Measurements from ENCODE around the gene VGF.
A peak's percentile ranks its signal among the peaks of the same experiment; 100 is the strongest.

The VGF gene

DNA sequence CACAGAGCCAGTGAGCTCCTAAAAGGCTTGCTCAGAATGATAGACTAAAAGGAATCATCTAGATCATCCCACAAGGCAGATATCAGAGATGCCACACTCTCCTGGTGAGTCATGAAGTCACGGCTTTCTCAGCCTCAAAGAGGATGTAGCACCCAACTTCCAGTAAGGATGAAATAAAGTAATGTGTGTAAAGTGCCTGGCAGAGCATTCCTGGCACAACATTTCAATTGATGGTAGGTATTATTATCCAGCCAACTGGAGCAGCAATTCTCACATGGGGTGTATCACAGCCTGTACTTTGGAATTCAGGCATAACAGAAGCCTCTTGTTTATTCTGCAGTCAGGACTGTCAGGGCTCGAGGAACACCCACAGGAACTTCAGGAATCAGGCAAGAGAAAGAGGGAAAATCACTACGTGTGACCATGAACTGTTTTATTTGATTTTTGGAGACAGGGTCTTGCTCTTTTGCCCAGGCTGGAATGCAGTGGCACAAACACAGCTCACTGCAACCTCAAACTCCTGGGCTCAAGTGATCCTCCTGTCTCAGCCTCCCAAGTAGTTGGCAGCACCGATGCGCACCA, 20.0 kb upstream of the VGF start:
- no peak for DNase-seq

DNA sequence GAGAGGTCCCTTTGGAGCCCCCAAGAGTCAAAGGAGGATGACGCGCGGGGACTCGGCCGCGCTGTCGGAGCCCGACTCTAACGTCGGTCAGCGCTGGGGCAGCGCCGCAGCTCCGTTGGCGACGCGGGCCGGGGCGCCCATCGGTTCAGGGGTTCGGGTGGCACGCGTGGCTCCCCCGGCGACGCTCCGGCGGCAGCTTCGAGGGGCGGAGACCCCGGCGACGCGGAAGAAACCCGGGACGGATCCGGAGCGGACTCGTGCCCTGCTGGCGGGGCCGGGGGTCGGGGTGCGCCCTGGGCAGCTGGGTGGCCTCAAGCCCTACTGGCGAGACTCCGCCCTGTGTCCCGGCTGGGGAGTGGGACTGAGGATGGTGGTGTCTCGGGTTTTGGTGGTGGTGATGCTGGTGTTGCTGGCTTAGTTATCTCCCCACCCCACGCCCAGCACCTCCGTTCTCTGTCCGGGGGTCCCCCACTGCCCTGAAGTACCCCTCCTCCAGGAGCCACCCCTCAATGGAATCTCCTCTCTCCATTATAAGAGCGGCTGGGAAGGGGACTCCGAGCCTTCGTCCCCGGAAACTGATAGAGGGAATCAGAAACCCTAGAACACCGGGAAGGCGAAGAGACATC, 14.9 kb upstream of the VGF start, which contains the start of gene NAT16:
NAT16 (minus strand) TSS at position 164 of the 626 bp plus-strand sequence. CDS start 5,486 bp downstream, outside the sequence.
- no peak for DNase-seq

DNA sequence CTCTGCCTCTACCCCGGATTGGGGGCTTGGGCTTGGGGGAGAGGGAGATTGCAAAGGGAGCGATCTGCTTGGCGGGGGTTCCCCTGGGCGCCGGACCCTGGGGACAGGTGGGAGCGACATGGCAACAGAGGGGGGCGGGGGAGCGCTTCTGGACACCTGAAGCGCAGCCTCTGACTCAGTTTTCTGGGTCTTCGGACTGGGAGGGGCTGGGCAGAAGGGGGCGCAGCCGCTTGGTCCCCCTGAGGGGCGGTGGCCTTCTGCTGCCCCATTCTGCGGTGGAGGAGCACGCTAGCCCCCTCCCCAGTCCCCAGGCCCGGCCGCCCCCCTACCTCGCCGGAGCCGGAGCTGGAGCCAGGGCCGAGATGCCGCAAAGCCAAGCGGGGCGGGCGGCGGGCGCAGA, 14.3 kb upstream of the VGF start:
- no peak for DNase-seq

DNA sequence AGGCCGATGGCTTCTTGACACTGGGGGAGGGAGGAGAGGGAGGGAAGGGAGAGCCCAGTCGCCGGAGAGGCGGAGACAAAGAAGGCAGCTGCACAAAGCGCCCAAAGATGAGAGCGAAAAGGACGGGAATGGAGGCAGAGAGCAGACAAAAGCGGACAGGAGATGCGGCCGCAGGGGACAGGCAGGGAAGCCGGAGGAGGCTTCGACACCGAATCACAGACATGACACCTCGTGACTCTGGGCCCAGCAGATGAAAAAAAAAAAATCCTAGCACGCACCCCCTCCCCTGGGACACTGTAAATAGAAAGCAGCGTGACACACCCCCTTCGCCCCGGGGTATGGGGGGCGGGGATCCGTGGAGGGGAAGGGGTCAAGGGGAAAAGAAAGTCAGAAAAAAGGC, 13.7 kb upstream of the VGF start:
- no peak for DNase-seq

DNA sequence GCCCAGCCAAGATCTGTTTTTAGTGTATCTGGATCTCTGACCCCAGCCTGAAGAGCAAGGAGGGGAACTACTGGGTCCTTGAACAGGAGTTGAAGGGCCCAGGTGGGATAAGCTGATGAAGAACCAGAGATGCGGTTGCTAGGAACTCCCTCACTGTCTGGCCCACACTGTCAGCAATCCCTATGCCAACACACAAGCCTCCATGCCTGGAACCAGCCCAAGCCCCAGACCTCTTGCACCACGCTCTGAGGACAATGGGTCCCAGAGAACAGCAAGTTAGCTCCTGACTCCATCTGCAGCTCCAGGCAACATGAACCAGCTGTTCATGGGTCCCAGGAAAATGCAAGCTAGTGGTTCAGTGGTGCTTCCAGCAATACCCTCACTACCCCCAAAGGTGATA, 12.3 kb upstream of the VGF start:
- no peak for DNase-seq

DNA sequence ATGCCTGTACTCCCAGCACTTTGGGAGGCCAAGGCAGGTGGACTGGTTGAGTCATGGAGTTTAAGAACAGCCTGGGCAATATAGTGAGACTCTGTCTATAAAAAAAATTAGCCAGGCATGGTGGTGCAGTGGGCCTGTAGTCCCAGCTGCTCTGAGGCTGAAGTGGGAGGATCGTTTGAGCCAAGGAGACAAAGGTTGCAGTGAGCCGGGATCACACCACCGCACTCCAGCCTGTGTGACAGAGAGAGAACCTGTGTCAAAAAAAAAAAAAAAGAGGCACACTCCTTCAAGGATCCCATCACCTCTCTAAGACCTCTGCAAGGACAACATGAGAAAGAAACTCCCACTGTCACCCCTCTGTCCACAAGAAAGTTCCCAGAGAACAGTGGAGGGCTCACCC, 10.3 kb upstream of the VGF start:
- DNase-seq: no peak

DNA sequence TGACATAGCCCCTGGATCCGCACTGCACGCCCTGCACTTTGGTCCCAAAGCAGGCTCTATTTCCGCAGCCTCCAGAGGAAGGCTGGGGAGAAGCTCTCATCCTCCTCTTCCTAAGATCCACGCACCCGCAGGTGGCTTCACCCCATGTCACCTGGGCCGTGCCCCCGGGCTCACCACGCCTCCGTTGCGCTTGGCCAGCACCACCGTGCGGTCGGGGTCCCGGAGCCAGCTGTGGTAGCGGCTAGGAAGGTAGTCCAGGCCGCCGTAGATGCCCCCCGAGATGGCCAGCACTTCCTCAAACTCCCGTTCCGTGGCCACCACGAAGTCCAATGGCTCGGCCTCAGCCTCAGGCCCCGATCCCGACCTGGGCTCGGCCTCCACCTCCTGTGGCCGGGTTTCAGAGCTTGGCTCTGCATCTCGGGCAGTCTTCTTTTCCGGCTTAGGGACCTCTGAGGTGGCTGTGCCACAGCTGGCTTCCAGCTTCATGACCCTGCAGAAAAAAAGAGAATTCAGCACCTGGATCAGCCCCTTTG, 9.0 kb upstream of the VGF start:
- DNase-seq: no peak

DNA sequence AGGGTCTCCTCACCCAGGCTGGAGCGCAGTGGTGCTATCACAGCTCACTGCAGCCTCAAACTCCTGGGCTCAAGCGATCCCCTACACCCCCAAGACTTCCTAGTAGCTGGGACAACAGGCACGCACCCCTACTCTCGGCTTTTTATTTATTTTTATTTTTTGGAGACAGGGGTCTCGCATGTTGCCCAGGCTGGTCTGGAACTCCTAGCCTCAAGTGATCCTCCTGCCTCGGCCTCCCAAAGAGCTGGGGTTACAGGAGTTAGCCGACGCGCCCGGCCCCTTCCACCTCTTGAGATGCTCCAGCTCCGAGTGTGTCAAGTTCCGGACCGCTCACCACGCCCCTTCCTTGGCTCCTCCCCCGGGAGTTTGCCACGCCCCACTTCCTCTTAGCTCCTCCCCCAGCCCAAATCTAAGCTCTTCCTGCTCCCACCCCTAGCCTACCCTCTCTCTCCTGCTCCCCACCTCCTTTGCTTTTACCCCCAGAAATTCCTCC, 8.4 kb upstream of the VGF start:
- peak; percentile 58 for DNase-seq

DNA sequence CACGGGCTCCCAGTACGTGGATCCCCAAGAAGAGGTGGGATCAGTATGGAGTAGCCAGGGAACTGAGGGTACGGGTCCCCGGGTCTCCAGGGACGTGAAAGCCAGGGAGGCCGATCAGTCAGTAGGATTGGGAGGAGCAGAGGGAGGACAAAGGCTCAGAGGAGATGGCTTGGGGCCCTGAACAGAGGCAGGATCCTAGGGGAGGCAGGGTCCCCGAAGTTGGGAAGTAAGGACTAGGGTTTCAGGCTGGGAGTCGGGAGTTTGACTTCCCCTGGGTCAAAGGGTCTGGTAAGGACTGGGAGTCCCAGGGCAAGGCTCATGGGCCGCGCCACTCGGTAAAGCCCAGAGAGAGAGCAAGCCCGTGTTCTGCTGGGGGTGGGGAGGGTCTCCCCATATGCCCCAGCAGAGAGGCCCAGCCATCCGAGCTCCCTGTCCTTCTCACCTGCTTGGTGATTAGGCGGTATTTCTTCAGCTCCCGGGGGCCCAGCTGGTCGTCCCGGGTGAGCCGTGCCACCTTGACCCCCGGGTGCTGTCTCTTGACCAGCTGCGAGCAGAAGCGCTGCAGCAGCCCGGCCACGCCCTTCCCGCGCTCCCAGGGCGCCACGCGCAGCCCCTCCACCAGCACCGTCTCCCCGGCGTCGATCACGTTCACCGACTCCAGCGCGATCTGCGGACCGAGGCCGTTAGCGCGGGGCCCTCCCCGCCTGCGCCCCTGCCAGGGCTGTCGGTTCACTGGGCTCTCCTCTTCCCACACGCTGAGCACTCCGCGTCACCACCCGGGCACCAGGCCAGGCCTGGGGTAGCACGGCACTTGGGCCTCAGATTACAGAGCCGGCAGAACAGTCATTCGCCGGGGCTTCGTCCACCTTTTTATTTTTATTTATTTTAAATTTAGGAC, 7.7 kb upstream of the VGF start:
- peak; percentile 24 for DNase-seq

DNA sequence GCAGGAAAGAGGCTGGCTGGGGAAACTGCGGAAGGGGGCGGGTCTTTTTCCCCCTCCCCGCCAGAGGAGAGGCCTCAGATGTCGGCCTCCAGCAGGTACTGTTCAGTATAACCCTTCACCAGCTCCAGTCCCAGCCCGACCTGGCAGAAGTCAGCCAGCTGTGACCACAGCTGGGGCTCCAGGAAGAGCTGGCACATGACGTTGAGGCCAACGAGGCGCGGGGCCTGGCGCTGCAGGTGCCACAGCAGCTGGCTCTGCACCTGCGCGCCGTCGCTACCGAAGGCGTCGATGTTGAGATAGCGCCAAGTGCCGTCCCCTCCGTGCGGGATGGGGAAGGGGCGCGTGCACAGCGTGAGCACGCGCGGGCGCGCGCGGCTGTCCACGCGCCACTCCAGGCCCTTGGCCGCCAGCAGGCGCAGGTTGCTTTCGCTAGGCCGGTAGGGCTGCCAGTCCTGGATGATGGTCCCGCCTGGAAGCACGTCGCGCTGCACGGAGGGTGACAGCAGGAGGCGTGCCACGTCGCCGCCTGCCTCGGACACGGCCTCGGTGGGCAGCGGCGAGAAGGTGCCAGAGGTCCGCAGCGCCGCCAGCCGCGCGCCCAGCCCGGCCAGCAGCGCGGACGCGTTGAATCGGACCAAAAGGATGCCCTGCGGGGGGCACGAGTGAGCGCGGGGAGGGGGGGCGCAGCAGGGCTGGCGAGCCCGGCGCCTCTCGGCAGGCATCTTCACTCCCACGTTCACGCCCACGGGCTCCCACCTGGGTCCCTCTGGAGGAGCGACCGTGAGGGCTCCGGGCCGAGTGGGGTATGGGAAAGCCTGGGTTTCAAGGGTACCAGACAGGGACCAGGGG, 6.9 kb upstream of the VGF start:
- no peak for DNase-seq

DNA sequence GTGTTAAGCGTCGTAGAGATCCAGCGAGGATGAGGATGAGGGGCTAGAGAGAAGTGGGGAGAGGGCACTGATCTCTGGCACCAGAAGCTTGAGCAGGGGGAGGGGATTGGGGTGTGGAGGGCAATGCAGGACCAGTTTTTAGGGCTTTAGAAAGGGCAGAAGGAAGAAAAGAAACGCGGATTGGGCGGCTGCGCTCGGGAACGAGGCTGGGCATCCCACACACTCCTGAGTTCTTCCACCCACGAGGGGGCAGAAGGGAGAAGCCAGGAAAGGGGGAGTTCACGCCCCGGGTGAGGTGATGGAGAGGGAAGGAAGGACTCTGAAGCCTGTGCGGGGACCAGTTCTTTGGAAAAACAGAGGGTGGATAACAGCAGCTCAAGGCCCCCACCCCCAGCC, 6.1 kb upstream of the VGF start:
- DNase-seq: no peak

DNA sequence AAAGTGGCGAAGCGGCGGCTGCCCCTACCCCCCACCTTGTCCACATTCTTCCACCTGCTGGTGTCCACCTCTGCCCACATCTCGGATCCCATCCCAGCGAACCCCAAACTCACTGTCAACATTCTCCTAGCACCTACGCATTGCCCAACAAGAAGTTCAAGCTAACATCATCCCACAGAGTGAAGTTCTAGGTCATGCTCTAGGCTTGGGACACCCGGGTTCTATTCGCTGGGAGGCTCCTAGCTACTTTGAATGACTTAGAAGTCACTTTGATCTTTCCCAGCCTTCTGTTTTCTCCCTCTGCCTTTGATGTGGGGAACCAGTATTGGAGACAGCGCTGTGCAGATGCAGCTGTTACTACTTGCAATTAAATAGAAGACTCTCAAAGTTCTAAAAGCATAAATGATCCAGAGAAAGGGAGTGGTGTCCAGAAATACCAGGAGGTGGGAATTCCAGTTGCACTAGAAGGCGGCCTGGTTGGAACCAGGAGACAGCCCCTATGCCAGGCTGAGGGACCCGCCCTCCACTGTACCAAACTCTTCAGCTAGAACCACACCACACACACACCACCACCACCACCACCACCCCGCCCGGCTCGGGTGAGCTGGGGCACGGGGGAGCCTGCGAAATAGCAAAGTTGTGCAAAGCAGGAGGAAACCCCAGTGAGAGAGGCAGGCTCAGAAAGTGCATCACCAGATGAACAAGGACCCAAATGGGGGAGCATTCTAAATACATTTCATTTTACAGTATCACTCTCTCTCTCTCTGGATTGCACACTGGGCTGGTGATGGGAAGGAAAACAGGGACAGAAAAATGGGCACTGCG, 5.5 kb upstream of the VGF start:
- DNase-seq: no peak

DNA sequence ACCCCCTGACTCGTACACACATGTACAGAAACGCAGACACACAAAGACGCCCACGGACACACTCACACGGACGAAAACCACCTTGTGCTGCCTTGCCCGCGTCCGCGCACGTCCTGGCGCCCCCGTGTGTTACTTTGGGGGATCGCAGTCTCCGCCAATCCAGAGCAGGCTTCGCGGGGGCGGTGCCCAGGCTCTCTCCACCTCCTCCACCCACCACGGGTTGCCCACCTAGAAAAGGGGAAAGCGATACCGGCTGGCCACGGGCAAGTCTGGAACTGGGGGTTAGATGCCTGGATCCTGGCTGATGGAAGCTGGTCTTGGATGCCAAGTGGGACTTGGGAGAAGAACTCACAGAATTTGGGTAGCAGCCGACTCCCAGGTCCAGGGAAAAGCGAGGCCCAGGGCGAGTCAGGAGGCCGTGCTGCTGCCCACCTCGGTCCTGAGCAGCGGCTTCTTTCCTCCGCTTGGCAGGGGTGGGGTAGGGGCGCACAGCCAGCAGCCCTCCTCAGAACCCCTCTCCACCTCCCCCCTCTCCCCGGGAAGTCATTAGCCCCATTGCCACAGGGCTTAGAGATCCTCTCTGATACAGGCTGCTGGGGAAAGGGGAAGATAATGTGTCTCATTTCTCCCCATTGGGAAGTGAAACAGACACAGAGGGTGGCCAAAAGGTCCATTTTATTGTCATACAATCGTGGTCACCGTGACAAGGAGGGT, 4.6 kb upstream of the VGF start:
- peak; percentile 85 for DNase-seq

DNA sequence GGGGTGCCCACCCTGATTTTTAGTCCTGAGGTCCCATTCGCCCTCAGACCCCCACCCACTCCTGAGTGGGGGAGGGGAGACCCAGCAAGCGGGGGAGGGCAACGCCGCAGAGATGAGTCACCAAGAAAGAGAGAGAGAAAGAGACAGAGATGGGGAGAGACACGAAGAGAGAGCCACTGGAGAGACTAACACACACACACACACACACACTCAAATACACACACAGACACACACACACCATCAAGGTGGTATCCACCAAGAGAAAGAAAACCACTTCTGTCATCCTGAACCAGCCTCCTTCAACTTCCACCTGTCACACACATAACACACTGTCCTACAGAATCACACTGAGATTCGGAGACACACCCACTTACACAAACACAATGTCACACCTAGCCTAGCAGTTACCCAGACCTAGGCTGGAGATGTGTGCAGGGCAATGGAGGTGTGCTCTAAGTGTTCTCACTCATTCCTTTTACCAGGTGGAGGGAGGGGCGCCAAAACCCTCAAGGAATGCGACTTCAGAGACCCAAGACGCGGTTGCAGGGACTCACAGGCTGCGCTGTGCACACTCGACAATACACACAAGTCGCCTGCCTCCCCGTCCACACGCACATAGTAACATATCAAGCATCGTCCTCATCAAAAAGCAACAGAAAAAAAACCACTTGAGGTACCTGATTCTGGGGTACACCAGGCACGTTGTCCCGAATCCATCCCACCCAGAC, 3.9 kb upstream of the VGF start:
- DNase-seq: no peak

DNA sequence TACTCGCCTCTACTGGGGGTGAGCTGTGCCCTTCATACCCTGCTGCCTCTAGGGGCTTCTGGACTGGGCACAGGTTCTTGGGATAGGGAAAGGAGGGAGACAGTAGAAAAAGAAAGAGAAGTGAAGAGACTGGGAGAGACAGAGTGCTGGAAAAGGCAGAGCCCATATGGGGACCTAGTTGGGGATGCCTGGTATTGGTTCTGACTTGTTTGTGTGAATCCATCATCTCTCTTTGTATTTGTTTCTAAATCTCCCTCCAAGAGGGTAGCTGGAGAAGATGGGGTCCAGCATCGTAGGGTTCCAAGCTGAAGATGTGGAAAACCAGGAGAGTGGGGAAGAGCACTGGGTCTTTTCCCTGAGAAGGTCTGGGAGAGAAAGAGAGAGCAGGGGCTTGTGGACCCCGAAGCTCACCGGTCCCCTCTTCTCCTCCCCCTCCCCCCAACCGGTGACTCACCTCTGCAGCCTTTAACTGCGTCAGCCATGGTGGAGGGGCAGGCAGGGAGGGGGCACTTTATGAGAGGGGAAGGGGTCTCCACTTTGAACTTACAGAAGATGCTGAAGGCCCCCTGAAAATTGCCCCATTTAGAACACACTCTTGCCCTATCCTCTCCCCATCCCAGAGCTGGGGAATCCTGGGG, 3.2 kb upstream of the VGF start:
- DNase-seq: no peak

DNA sequence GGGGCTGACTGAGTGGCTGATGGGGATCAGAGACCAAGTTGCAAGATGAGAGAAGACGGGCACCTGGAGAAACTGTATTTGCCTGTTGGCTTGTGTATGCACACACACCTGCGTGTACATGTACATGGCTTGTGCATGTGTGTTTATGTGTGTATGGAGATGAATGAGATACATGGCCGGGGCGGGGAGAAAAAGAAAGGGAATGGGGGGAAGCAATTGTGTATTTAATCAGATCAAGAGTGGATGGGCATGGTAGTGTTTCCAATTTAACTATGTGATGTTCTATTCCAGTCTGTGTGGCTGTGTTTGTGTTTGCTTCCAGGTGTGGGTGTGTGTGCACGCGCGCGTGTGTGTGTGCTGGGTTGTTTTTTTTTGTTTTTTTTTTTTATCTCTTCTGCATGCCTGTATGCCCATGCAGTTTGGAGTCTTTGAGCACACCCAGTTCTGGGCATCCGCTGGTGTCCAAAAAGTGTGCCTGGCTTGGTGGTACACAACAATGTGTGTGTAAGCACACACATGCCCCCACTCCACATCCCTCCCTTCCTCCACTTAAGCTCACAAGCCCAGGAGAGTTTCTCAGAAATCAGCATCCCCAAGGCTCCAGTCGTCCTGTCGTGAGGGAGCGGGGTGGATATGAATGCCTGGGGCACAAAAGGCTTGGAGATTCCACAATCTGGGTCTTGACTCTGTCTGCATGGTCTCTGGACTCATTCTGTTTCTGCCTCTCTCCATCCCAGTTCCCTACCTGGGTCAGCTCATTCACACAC, 2.5 kb upstream of the VGF start:
- DNase-seq: no peak

DNA sequence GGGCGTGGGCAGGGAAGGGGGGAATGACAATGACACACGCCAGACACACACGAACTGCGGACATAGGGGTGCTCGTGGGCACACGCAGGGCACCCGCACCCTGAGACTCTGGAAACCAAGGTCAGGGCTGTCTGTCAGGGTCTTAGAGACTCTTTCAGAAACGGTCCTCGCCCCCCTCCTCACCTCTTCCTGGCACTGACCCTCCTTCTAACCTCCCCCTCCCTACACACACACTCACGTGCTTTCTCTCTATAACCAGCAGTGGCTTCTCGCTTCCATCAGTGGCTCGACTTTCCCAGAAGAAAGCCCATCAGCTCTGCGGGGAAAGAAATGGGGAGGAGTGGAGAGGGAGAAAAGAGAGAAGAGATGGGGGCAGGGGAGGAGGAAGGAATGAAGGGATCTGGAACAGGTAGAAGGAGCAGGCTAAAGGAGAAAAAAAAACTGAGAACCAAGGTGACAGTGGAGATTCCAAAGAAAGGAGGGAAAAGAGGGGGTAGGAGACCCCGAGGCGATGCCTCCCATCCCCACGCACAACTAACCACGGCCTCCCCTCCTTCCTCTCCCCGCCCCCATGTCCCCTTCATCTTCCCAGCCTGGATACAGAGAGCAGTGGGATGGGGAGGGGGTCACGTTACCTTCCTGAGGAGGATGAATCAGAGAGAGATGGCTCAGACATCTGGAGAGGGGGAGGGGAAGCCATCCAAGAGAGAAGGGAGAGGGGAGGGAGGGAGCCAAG, 1.7 kb upstream of the VGF start:
- no peak for DNase-seq

DNA sequence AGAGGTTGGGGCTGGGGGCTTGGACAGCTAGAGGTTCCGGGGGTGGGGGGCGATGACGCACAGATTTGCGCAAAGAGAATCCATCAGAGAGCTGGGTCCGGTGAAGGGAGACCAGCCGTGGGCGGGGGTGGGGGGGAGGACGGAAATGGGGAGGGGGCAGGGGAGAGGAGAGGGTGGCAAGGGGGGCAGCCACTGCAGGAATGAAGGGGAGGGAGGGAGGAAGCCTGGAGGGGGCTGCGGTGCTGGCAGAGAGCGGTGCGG, 1.2 kb upstream of the VGF start:
- no peak for DNase-seq
